Retinal pigment epithelial cell (primary cell): ENCODE measurements around the gene SPAG16.
"Not testable (repeated sequence)": the region's sequence is repeated elsewhere in the genome, so short reads cannot be mapped to it uniquely, and the experiment has no call there.

Source experiments
- DNase-seq: peaks from one replicate; pipeline ENCODE4 v3.0.0-alpha.2; 2010; ENCODE audit warnings: low read depth
- H3K4me3 ChIP-seq: 2 replicates; pipeline ENCODE4 v1.5.1; 2011; ENCODE audit warnings: mild to moderate bottlenecking, low read length, control low read depth, moderate library complexity
- TF ChIP-seq, protein P1 (sequence below): conservative IDR thresholded peaks from 2 replicates; pipeline ENCODE4 v1.5.1; 2011; ENCODE audit warnings: low read depth, low read length, control low read depth, inconsistent platforms

The SPAG16 gene

GRCh38 chr2:214051585-214051984 is 767.3 kb downstream of the SPAG16 start:
- H3K4me3 ChIP-seq = no peak overlapping the region
- TF ChIP-seq, protein P1, sequence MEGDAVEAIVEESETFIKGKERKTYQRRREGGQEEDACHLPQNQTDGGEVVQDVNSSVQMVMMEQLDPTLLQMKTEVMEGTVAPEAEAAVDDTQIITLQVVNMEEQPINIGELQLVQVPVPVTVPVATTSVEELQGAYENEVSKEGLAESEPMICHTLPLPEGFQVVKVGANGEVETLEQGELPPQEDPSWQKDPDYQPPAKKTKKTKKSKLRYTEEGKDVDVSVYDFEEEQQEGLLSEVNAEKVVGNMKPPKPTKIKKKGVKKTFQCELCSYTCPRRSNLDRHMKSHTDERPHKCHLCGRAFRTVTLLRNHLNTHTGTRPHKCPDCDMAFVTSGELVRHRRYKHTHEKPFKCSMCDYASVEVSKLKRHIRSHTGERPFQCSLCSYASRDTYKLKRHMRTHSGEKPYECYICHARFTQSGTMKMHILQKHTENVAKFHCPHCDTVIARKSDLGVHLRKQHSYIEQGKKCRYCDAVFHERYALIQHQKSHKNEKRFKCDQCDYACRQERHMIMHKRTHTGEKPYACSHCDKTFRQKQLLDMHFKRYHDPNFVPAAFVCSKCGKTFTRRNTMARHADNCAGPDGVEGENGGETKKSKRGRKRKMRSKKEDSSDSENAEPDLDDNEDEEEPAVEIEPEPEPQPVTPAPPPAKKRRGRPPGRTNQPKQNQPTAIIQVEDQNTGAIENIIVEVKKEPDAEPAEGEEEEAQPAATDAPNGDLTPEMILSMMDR = no peak
- no peak for DNase-seq

- no peak for DNase-seq
- no peak overlapping the region for H3K4me3 ChIP-seq
- TF ChIP-seq, protein P1 = no peak
These were observed 768.0 kb downstream of the SPAG16 start for GRCh38 chr2:214052235-214052634.

GRCh38 chr2:214057986-214058385 is 773.7 kb downstream of the SPAG16 start:
- DNase-seq = no peak
- no peak overlapping the region for H3K4me3 ChIP-seq
- TF ChIP-seq, protein P1 = no peak

DNA sequence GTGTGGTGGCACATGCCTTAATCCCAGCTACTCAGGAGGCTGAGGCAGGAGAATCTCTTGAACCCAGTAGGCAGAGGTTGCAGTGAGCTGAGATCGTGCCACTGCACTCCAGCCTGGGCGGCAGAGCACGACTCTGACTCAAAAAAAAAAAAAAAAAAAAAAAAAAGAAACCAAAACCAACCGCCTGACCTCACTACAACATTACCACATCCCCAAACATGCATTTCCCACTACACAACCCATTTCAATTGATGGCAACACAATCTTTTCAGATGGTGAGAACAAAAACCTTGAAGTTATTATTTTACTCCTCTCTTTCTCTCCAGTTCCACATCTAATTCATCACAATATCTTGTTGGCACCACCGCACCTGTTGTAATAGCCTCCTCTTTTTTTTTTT is 778.0 kb downstream of the SPAG16 start:
- not testable (repeated sequence) for H3K4me3 ChIP-seq, DNase-seq

GRCh38 chr2:214064471-214064870 is 780.2 kb downstream of the SPAG16 start:
- TF ChIP-seq, protein P1 = no peak
- H3K4me3 ChIP-seq = no peak overlapping the region
- no peak for DNase-seq

- no peak for DNase-seq
- no peak overlapping the region for H3K4me3 ChIP-seq
- TF ChIP-seq, protein P1 = no peak
These were observed 782.6 kb downstream of the SPAG16 start for GRCh38 chr2:214066862-214067261.

DNA sequence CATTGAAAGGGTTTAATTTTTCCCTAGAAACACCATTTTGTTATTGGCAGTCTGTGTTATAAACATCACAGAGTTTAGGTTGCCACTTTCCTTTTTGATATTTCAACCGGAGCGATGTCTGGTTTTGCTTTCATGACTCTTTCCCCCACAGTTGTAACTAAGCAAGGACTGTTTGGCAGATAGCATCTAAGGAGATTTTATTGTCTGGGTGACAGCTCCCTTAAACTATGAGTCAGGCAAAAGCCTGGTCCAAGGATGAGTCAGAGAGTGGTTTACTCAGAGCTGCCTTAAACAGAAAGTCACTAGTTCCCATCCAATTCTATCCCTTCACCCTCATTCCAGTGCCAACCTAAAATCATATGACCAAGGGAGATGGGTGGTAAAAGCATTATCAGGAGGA is 785.0 kb downstream of the SPAG16 start:
- H3K4me3 ChIP-seq = no peak overlapping the region
- TF ChIP-seq, protein P1 = no peak
- DNase-seq = peak; percentile 81

DNA sequence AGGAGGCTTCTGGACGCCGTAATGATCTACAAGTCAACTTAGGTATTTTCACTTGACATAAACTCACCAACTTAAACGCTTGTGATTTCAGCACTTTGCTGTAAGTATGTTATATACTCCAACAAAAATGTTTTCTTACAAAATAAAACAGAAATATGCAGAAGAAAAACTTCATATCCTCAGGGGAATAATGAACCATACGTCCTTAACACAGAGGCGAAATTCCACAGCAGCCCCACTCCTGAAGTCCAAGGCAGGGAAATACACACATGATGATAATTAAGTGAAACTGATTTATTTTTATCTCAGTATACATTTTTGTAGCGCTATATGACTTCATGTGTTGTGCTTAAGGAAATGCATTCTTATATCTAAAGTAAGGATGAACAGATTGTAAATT is 791.2 kb downstream of the SPAG16 start:
- TF ChIP-seq, protein P1 = no peak
- no peak for DNase-seq
- no peak overlapping the region for H3K4me3 ChIP-seq
